HCT116 (cell line): Measurements from ENCODE around the gene C22orf39. TPM values are rescaled to one million over a fixed set of nuclear protein-coding genes. Genes with fewer than 3 reads are reported as not detected.
"Not testable (repeated sequence)": the region's sequence is repeated elsewhere in the genome, so short reads cannot be mapped to it uniquely, and the experiment has no call there.

Experiments
- ATAC-seq: fragments of 200-7000 bp; cut with Tn5 transposase; 2 replicates; pipeline ENCODE4 v1.9.1; 2020; ENCODE audit warnings: mild to moderate bottlenecking, moderate library complexity
- BruUV-seq: library from RNA; stranded (reverse); fragments of 400-500 nt; replicated peaks from 2 replicates; lab custom pipeline; 2021; lab: Mats Ljungman, UMichigan
- CTCF ChIA-PET: fragments of 300-600 bp; sonication (Branson Sonifier 250); formaldehyde crosslinking; loops from one replicate; lab custom pipeline; 2021; ENCODE audit warnings: antibody characterized with exemption; lab: Charles Lee
- POLR2A ChIA-PET: fragments of 300-600, 350-600 bp; sonication (Branson Sonifier 250); formaldehyde crosslinking; loops from one replicate; lab custom pipeline; 2021; ENCODE audit warnings: antibody characterized with exemption; lab: Charles Lee
- RAD21 ChIA-PET, 2 experiments: fragments of 300-600 bp; sonication (Branson Sonifier 250); formaldehyde crosslinking; loops; one replicate each; lab custom pipeline; 2023; ENCODE audit warnings: low total read pairs in 2 of 2; ENCODE audit not compliant: uncharacterized antibody in 2 of 2, unreplicated experiment in 2 of 2, low non-redundant PET in 1 of 2; lab: Charles Lee
- DNase-seq: peaks from one replicate; pipeline ENCODE4 v3.0.0-alpha.2; 2010; ENCODE audit warnings: low read depth, low spot score
- H2AFZ ChIP-seq: fragments of 200-600 bp; shearing (Covaris generic), sonication (generic); 2 replicates; pipeline ENCODE4 v1.6.1; 2017; ENCODE audit warnings: low read depth, mixed run types, mixed read lengths, antibody characterized with exemption, low read length; ENCODE audit not compliant: poor library complexity, severe bottlenecking
- H3K27ac ChIP-seq: 2 replicates; pipeline ENCODE4 v1.5.1; 2012; ENCODE audit warnings: low read depth, low read length
- H3K27me3 ChIP-seq: fragments of 200-600 bp; sonication (generic); 2 replicates; pipeline ENCODE4 v1.6.1; 2016; ENCODE audit warnings: mixed run types, low read length, mixed read lengths; ENCODE audit not compliant: insufficient read depth
- H3K36me3 ChIP-seq, 2 experiments: fragments of 200-500 bp in 1 of 2; fragments of 200-600 bp in 1 of 2; sonication (Bioruptor generic) in 1 of 2; sonication (generic) in 1 of 2; 2 replicates each; pipeline versions ENCODE4 v1.5.1 to v1.6.1; 2014 to 2016; ENCODE audit warnings: low read length in 2 of 2, inconsistent platforms in 1 of 2, mixed read lengths in 1 of 2, mixed run types in 1 of 2; ENCODE audit not compliant: insufficient read depth in 2 of 2, control insufficient read depth in 1 of 2
- H3K4me1 ChIP-seq, 2 experiments: fragments of 200-600 bp in 1 of 2; sonication (generic) in 1 of 2; 2 replicates each; pipeline versions ENCODE4 v1.5.1 to v1.6.1; 2012 to 2017; ENCODE audit warnings: low read length in 2 of 2, inconsistent platforms in 1 of 2, mild to moderate bottlenecking in 1 of 2, mixed read lengths in 1 of 2, mixed run types in 1 of 2, moderate library complexity in 1 of 2; ENCODE audit not compliant: insufficient read depth in 2 of 2, control insufficient read depth in 1 of 2
- H3K4me2 ChIP-seq: fragments of 200-600 bp; sonication (generic); 2 replicates; pipeline ENCODE4 v1.6.1; 2017; ENCODE audit warnings: mixed run types, low read length, mixed read lengths
- H3K4me3 ChIP-seq, 2 experiments: fragments of 200-600 bp in 1 of 2; sonication (generic) in 1 of 2; replicated peaks in 1 of 2; 2 replicates each; pipeline ENCODE4 v1.5.1; 2011 to 2016; ENCODE audit warnings: low read length in 2 of 2, control low read depth in 1 of 2, low read depth in 1 of 2, mild to moderate bottlenecking in 1 of 2, mixed read lengths in 1 of 2, mixed run types in 1 of 2
- H3K79me2 ChIP-seq: fragments of 200-600 bp; sonication (generic); 2 replicates; pipeline ENCODE4 v1.6.1; 2017; ENCODE audit warnings: mild to moderate bottlenecking, mixed run types, low read length, moderate library complexity, mixed read lengths; ENCODE audit not compliant: insufficient read depth
- H3K9ac ChIP-seq: fragments of 200-600 bp; sonication (generic); 2 replicates; pipeline ENCODE4 v1.6.1; 2016; ENCODE audit warnings: low read length, mixed read lengths
- H3K9me2 ChIP-seq: fragments of 200-600 bp; sonication (generic), shearing (Covaris generic); 2 replicates; pipeline ENCODE4 v1.6.1; 2017; ENCODE audit warnings: mixed run types, mild to moderate bottlenecking, moderate library complexity; ENCODE audit not compliant: insufficient read depth
- H3K9me3 ChIP-seq, 2 experiments: fragments of 200-500 bp in 1 of 2; fragments of 200-600 bp in 1 of 2; sonication (Bioruptor generic) in 1 of 2; sonication (generic) in 1 of 2; 2 replicates each; pipeline ENCODE4 v1.6.1; 2014 to 2017; ENCODE audit warnings: low read length in 2 of 2, mixed read lengths in 2 of 2, inconsistent platforms in 1 of 2, low read depth in 1 of 2, mild to moderate bottlenecking in 1 of 2, mixed run types in 1 of 2, moderate library complexity in 1 of 2; ENCODE audit not compliant: control insufficient read depth in 1 of 2, insufficient read depth in 1 of 2
- H4K20me1 ChIP-seq: fragments of 200-600 bp; sonication (generic), shearing (Covaris generic); 2 replicates; pipeline ENCODE4 v1.6.1; 2017; ENCODE audit warnings: mixed run types, mild to moderate bottlenecking, moderate library complexity; ENCODE audit not compliant: insufficient read depth
- RAD21 ChIP-seq: IDR thresholded peaks from 2 replicates; pipeline ENCODE4 v1.6.1; 2012; ENCODE audit warnings: low read depth, mild to moderate bottlenecking
- intact Hi-C: fragments of 100-400 bp; cut with micrococcal nuclease; formaldehyde crosslinking; loops from 2 replicates; pipeline ENCODE4 v1.10.0; 2022
- total RNA-seq: library from RNA; stranded (reverse); gene quantifications from one replicate; pipeline ENCODE4 v1.2.1, GENCODE V29; 2021; ENCODE audit not compliant: unreplicated experiment

C22orf39 gene
- total RNA-seq, 1 experiment from 2014 or later: 17.7 TPM

GRCh38 chr22:19436444-19437161, 10.9 kb downstream of the C22orf39 start:
- intact Hi-C loops, H3K9me3 ChIP-seq, DNase-seq, BruUV-seq, H3K9me2 ChIP-seq, H3K4me1 ChIP-seq, ATAC-seq, H3K27me3 ChIP-seq, H4K20me1 ChIP-seq, H3K9ac ChIP-seq, CTCF ChIA-PET, RAD21 ChIA-PET, H3K4me2 ChIP-seq, H3K4me3 ChIP-seq, H3K27ac ChIP-seq, POLR2A ChIA-PET, H2AFZ ChIP-seq: not testable (repeated sequence)
- Histone ChIP-seq H3K36me3 (peaks cover 4 to 12% of the 10 kb centered on the region in 2 experiments; a peak in 2 of 4 replicates), H3K79me2 (peaks cover 28% of the 10 kb centered on the region)

- Histone ChIP-seq H3K27ac (no peak overlapping the region), H3K4me2 (no peak overlapping the region), H3K79me2 (peaks cover 35% of the 10 kb centered on the region), H4K20me1 (no peaks in the 10 kb centered on the region), H3K4me1 (peaks cover 11 to 13% of the 10 kb centered on the region in 2 experiments), H3K4me3 (no peak overlapping the region), H3K36me3 (peaks cover 4 to 12% of the 10 kb centered on the region in 2 experiments; a peak in 2 of 4 replicates), H3K9me3 (no peaks in the 10 kb centered on the region), H2AFZ (no peak overlapping the region), H3K27me3 (no peaks in the 10 kb centered on the region), H3K9me2 (no peaks in the 10 kb centered on the region), H3K9ac (no peak overlapping the region)
- ChIA-PET RAD21 (no interaction called here), CTCF (no interaction called here), POLR2A (interaction anchor here (1.5 kb wide), 1 partner anchor 9 kb away, joined by 5 read pairs; no protein-coding TSS in a partner anchor)
- DNase-seq (no peak), ATAC-seq (no peak)
- intact Hi-C loops: no loop called here
- no peak for TF ChIP-seq RAD21
- BruUV-seq: no TSS peak
These were observed 12.5 kb downstream of the C22orf39 start for GRCh38 chr22:19434829-19435580.
